GM12872 (cell line): ENCODE data around the gene SMIM24.

Experiments used
- CTCF ChIP-seq: IDR thresholded peaks from 3 replicates; pipeline ENCODE4 v1.5.1; 2011; ENCODE audit warnings: low read depth, mild to moderate bottlenecking, low read length, moderate library complexity; ENCODE audit not compliant: insufficient read depth

The SMIM24 gene

GRCh38 chr19:3466635-3467034, 13.7 kb downstream of the SMIM24 start:
- no peak for TF ChIP-seq CTCF

- no peak for TF ChIP-seq CTCF
These were observed 14.8 kb downstream of the SMIM24 start for GRCh38 chr19:3465552-3465951.

DNA sequence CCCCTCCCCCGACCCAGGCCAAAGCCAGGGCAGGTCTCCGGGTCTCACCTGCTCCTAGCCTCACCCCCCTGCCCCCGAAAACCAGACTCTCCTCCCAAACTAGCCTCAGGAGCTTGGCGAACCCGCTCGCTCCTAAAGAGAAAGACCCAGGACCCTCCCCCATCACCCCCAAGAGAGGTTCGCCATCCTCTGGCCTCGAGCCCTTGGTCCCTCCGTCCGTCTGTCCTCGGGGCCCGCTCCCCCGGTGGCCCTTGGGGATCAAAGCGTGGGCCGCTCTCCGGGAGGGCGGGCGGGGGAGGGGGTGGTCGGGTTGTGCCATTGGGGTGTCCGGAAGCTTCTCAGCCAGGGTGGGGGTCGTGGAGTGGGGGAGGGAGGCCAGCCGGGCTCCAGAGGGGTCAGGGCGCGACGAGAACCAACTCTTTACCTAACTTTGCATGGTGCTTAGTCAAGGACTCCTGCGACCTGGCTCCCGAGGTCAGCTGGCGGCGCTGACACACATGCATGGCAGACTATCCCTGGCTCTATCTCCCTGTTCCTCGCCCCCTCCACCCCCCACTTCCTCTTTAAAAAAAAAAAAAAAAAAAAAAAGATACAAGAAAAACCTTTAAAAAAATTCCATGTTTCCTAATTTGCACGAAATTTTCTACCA, 15.6 kb downstream of the SMIM24 start:
- no peak for TF ChIP-seq CTCF

- TF ChIP-seq CTCF, result no peak
These were observed 16.4 kb downstream of the SMIM24 start for GRCh38 chr19:3463714-3464586.

GRCh38 chr19:3462991-3463713, 17.2 kb downstream of the SMIM24 start:
- no peak for TF ChIP-seq CTCF

- no peak for TF ChIP-seq CTCF
These were observed 20.3 kb downstream of the SMIM24 start for GRCh38 chr19:3459965-3460582.
